Gastroesophageal sphincter (tissue), 4 donors: ENCODE measurements around the gene CRYBB2. TPM values are rescaled to one million over a fixed set of nuclear protein-coding genes. Genes with fewer than 3 reads are reported as not detected.

Experiments used
- ATAC-seq: fragments of 150-250 bp; one replicate; pipeline ENCODE4 v1.9.1; 2016; ENCODE audit warnings: mild to moderate bottlenecking, moderate library complexity
- H3K27ac ChIP-seq, 4 donors: fragments of 200-600 bp; sonication (generic) in 3 of 4; 1 replicate in 3 of 4; 2 replicates in 1 of 4; pipeline ENCODE4 v1.5.1; 2016 to 2019
- H3K27me3 ChIP-seq: fragments of 200-600 bp; sonication (generic); one replicate; pipeline ENCODE4 v1.5.1; 2019
- H3K36me3 ChIP-seq, 2 donors: fragments of 200-600 bp; sonication (generic); one replicate each; pipeline ENCODE4 v1.5.1; 2019; ENCODE audit warnings: control low read depth in 1 of 2
- H3K4me1 ChIP-seq, 3 donors: fragments of 200-600 bp; sonication (generic); 1 replicate in 2 of 3; 2 replicates in 1 of 3; pipeline ENCODE4 v1.5.1; 2016 to 2019; ENCODE audit warnings: control low read depth in 2 of 3
- H3K4me3 ChIP-seq, 2 donors: fragments of 200-600 bp; sonication (generic); one replicate each; pipeline ENCODE4 v1.5.1; 2019; ENCODE audit warnings: mild to moderate bottlenecking in 1 of 2, moderate library complexity in 1 of 2
- H3K9me3 ChIP-seq, 3 donors: fragments of 200-600 bp; sonication (generic); one replicate each; pipeline ENCODE4 v1.5.1; 2017 to 2019; ENCODE audit warnings: control low read depth in 2 of 3
- CTCF ChIP-seq, 4 experiments: fragments of 200-600 bp in 2 of 4; fragments of 450-650 bp in 2 of 4; sonication (generic) in 1 of 4; IDR thresholded peaks; one replicate each; pipeline ENCODE4 v1.5.1; 2017 to 2019; ENCODE audit warnings: antibody characterized with exemption in 4 of 4, mild to moderate bottlenecking in 2 of 4, moderate library complexity in 2 of 4
- EP300 ChIP-seq: sonication (generic); formaldehyde crosslinking; IDR thresholded peaks from one replicate; pipeline ENCODE4 v1.6.1; 2017; ENCODE audit warnings: antibody characterized with exemption, mild to moderate bottlenecking
- POLR2A ChIP-seq, 2 donors: fragments of 450-650 bp; IDR thresholded peaks; one replicate each; pipeline ENCODE4 v1.6.1; 2017; ENCODE audit warnings: antibody characterized with exemption in 2 of 2, mild to moderate bottlenecking in 2 of 2, moderate library complexity in 1 of 2
- POLR2AphosphoS5 ChIP-seq: sonication (generic); formaldehyde crosslinking; IDR thresholded peaks from one replicate; pipeline ENCODE4 v1.6.1; 2017; ENCODE audit warnings: antibody characterized with exemption
- WGBS, 2 donors: methylation state at CpG; one replicate each; pipeline ENCODE4 v1.1.5; 2018; ENCODE audit warnings: low coverage in 1 of 2; 5-methylcytosine and 5-hydroxymethylcytosine counted together
- total RNA-seq, 4 donors: library from RNA; depleted of rRNA; stranded (reverse); fragments of >200 nt; gene quantifications; one replicate each; pipeline ENCODE4 v1.1.0, GENCODE V29; 2016

CRYBB2 gene
- total RNA-seq, 4 donors from 2014 or later: not detected

- ATAC-seq: no peak
- Histone ChIP-seq H3K27ac (no peak overlapping the region), H3K4me1 (no peaks in the 10 kb centered on the region), H3K4me3 (no peak overlapping the region), H3K9me3 (no peaks in the 10 kb centered on the region), H3K27me3 (no peaks in the 10 kb centered on the region), H3K36me3 (peaks cover 0 to 96% of the 10 kb centered on the region in 2 donors)
- 83 to 89% methylated on average over 8 to 9 of the region's 12 CpGs for WGBS, 2 donors
- TF ChIP-seq POLR2AphosphoS5: no peak
- TF ChIP-seq CTCF (IDR thresholded peaks at IDR 0.05): no peak
- TF ChIP-seq POLR2A (IDR thresholded peaks at IDR 0.05): no peak
- TF ChIP-seq EP300: no peak
Measured at GRCh38 chr22:25192406-25192805, 27.0 kb upstream of the CRYBB2 start.

GRCh38 chr22:25193130-25193529 lies 26.3 kb upstream of the CRYBB2 start:
- TF ChIP-seq CTCF (IDR thresholded peaks at IDR 0.05): no peak
- TF ChIP-seq POLR2AphosphoS5: no peak
- TF ChIP-seq POLR2A (IDR thresholded peaks at IDR 0.05): no peak
- TF ChIP-seq EP300: no peak
- 44 to 78% methylated on average over 4 of the region's 4 CpGs for WGBS, 2 donors
- H3K9me3 ChIP-seq: no peaks in the 10 kb centered on the region
- H3K27me3 ChIP-seq: no peaks in the 10 kb centered on the region
- H3K36me3 ChIP-seq: peaks cover 0 to 98% of the 10 kb centered on the region in 2 donors
- ATAC-seq: no peak
- no peak overlapping the region for H3K4me3 ChIP-seq
- no peaks in the 10 kb centered on the region for H3K4me1 ChIP-seq
- H3K27ac ChIP-seq: no peak overlapping the region

GRCh38 chr22:25193548-25193947 lies 25.9 kb upstream of the CRYBB2 start:
- WGBS, 2 donors: 63 to 70% methylated on average over 3 of the region's 3 CpGs
- no peaks in the 10 kb centered on the region for H3K27me3 ChIP-seq
- no peak for ATAC-seq
- no peak overlapping the region for H3K4me3 ChIP-seq
- H3K4me1 ChIP-seq: no peaks in the 10 kb centered on the region
- H3K27ac ChIP-seq: no peak overlapping the region
- peaks cover 0 to 96% of the 10 kb centered on the region in 2 donors for H3K36me3 ChIP-seq
- TF ChIP-seq POLR2AphosphoS5 (no peak), POLR2A (IDR thresholded peaks at IDR 0.05) (no peak), CTCF (IDR thresholded peaks at IDR 0.05) (no peak), EP300 (no peak)
- no peaks in the 10 kb centered on the region for H3K9me3 ChIP-seq

- 73 to 85% methylated on average over 3 to 4 of the region's 5 CpGs for WGBS, 2 donors
- no peaks in the 10 kb centered on the region for H3K4me1 ChIP-seq
- TF ChIP-seq POLR2AphosphoS5: no peak
- TF ChIP-seq EP300: no peak
- no peak for TF ChIP-seq POLR2A (IDR thresholded peaks at IDR 0.05)
- no peak for TF ChIP-seq CTCF (IDR thresholded peaks at IDR 0.05)
- H3K27ac ChIP-seq: no peak overlapping the region
- H3K36me3 ChIP-seq: peaks cover 0 to 85% of the 10 kb centered on the region in 2 donors
- ATAC-seq: no peak
- H3K27me3 ChIP-seq: no peaks in the 10 kb centered on the region
- H3K4me3 ChIP-seq: no peak overlapping the region
- H3K9me3 ChIP-seq: no peaks in the 10 kb centered on the region
Measured at GRCh38 chr22:25196326-25196725, 23.1 kb upstream of the CRYBB2 start.

GRCh38 chr22:25197340-25197739 lies 22.1 kb upstream of the CRYBB2 start:
- H3K4me3 ChIP-seq: no peak overlapping the region
- H3K27me3 ChIP-seq: no peaks in the 10 kb centered on the region
- no peak for TF ChIP-seq CTCF (IDR thresholded peaks at IDR 0.05)
- TF ChIP-seq POLR2A (IDR thresholded peaks at IDR 0.05): no peak
- TF ChIP-seq POLR2AphosphoS5: no peak
- TF ChIP-seq EP300: no peak
- peaks cover 0 to 80% of the 10 kb centered on the region in 2 donors for H3K36me3 ChIP-seq
- 81 to 91% methylated on average over 2 to 4 of the region's 4 CpGs for WGBS, 2 donors
- H3K27ac ChIP-seq: no peak overlapping the region
- ATAC-seq: no peak
- H3K9me3 ChIP-seq: no peaks in the 10 kb centered on the region
- no peaks in the 10 kb centered on the region for H3K4me1 ChIP-seq
